ENCODE data around the gene PNPLA7. TPM values are rescaled to one million over a fixed set of nuclear protein-coding genes. Genes with fewer than 3 reads are reported as not detected.

PNPLA7 gene
- total and polyA plus RNA-seq, 11 donors: 0.78 to 10.1 (median 7.6) TPM

DNA sequence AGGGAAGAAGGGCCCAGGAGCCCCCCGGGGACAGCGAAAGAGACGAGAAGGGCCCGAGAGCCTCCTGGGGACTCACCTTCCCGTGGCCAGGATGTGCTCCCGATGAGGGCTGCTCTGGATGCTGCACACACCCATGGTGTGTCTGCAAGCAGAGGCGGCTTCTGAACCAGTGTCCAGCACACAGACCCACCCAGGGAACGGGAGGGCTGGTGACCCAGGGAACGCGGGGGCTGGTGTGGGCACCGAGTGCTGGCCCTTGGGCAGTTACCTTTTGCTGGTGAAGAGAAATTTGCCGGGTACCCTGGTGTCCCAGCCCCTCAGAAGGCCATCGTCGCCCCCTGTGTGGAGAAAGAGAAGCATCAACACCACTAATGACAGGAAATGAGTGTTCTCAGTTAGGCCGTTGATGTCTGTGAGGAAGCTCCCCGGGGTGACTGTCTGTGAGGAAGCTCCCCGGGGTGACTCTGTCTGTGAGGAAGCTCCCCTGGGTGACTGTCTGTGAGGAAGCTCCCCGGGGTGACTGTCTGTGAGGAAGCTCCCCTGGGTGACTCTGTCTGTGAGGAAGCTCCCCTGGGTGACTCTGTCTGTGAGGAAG, 14.7 kb upstream of the PNPLA7 start:
- Histone ChIP-seq H3K27ac (no peak overlapping the region), H3K4me3 (no peak overlapping the region), H3K4me1 (no peaks in the 10 kb centered on the region), H3K36me3 (peaks cover 0 to 46% (median 42%) of the 10 kb centered on the region in 9 donors), H3K9me3 (no peaks in the 10 kb centered on the region), H3K27me3 (no peaks in the 10 kb centered on the region)
- peak in 1 of 5 donors; percentile 47 for DNase-seq
- no peak for ATAC-seq
- WGBS, 4 donors: 81 to 95% (median 84%) methylated on average over 13 to 18 of the region's 18 CpGs
- intact Hi-C loops (cut with DNase I): no loop called here
- TF ChIP-seq POLR2A (IDR thresholded peaks at IDR 0.05): no peak
- TF ChIP-seq, protein P1, sequence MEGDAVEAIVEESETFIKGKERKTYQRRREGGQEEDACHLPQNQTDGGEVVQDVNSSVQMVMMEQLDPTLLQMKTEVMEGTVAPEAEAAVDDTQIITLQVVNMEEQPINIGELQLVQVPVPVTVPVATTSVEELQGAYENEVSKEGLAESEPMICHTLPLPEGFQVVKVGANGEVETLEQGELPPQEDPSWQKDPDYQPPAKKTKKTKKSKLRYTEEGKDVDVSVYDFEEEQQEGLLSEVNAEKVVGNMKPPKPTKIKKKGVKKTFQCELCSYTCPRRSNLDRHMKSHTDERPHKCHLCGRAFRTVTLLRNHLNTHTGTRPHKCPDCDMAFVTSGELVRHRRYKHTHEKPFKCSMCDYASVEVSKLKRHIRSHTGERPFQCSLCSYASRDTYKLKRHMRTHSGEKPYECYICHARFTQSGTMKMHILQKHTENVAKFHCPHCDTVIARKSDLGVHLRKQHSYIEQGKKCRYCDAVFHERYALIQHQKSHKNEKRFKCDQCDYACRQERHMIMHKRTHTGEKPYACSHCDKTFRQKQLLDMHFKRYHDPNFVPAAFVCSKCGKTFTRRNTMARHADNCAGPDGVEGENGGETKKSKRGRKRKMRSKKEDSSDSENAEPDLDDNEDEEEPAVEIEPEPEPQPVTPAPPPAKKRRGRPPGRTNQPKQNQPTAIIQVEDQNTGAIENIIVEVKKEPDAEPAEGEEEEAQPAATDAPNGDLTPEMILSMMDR (IDR thresholded peaks at IDR 0.05): no peak

DNA sequence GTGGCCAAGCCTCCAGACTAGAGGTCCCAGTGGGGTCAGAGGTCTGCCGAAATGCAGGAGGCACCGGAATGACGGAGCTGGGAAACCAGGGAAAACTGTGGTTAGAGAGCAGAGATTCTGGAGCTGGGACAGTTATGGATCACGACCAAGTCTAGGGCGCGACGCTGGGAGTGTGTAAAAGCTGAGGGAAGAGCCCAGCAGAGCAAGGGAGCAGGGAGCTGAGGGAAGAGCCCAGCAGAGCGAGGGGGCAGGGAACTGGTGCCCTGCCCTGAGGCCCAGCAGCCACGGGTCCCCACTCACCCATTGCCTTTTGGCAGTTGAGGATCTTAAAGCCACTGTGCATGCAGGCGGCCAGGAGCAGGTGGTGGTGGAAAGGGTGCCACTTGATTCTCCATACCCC, 13.9 kb upstream of the PNPLA7 start:
- peak in 1 of 4 donors; percentile 24 for ATAC-seq
- no peak overlapping the region for H3K4me3 ChIP-seq
- peaks cover 0 to 53% (median 47%) of the 10 kb centered on the region in 9 donors for H3K36me3 ChIP-seq
- no peaks in the 10 kb centered on the region for H3K9me3 ChIP-seq
- H3K27me3 ChIP-seq: no peaks in the 10 kb centered on the region
- TF ChIP-seq POLR2A (IDR thresholded peaks at IDR 0.05): no peak
- TF ChIP-seq, protein P1 (IDR thresholded peaks at IDR 0.05): no peak
- DNase-seq: no peak
- no peaks in the 10 kb centered on the region for H3K4me1 ChIP-seq
- 91 to 92% (median 91%) methylated on average over 10 of the region's 10 CpGs for WGBS, 4 donors
- intact Hi-C loops (cut with DNase I): no loop called here
- H3K27ac ChIP-seq: no peak overlapping the region

DNA sequence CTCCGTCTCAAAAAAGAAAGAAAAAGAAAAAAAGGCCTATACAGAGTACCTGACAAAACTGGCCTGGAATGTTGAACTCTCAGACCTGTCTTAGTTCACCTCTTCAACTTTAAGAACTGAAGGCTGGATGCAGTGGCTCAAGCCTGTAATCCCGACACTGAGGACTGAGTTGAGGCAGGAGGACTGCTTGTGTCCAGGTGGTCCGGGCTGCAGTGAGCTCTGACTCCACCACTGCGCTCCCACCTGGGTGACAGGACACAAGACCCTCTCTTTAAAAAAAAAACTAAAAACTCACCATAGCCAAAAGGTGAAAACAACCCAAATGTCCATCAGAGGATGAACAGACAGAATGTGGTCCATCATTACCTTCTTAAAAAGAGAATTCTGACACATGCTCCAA, 7.9 kb upstream of the PNPLA7 start:
- Histone ChIP-seq H3K4me1 (peaks cover 0 to 5% (median 0%) of the 10 kb centered on the region in 12 donors), H3K27ac (no peak overlapping the region), H3K27me3 (no peaks in the 10 kb centered on the region), H3K9me3 (no peaks in the 10 kb centered on the region), H3K4me3 (no peak overlapping the region), H3K36me3 (peaks cover 0 to 85% (median 73%) of the 10 kb centered on the region in 9 donors)
- DNase-seq (no peak), ATAC-seq (no peak)
- intact Hi-C loops (cut with DNase I): no loop called here
- 92 to 98% (median 95%) methylated on average over 4 of the region's 4 CpGs for WGBS, 4 donors
- TF ChIP-seq POLR2A (IDR thresholded peaks at IDR 0.05): no peak
- TF ChIP-seq, protein P1 (IDR thresholded peaks at IDR 0.05): no peak

DNA sequence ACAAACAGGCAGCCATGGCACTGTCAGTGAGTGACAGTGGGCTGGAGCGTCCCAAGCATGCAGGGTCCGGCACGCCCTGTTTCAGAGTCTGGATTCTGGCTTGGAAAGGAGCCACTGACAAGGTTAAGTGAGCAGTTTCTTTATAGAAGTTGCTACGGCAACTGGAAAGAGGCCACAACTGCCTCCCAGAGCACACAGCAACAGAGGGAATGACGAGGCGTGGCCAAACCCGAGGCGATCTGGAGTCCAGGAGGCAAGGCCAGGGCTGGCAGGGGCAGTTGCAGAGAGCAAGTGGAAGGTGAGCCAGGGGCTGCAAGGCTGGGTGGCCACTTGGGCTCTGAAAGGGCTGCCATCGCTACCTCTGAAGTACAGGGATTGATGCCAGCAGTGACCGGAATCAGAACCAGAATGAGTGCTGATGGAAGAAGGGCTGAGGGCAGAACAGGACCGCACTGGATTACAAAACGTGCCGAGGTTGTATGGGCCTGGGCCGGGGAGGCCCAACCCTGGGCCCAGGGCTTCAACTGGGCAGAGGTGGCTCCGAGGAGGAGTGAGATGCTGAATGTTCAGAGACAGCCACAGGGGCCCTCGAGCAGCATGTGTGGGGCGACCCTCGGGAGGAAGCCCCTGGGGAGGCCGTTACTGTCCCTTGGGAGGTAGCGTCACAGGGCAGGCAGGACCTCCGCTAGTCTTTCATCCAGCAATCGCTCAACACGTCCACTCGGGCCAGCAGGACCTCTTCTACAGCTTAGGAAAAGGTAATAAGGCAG, 6.1 kb upstream of the PNPLA7 start:
- no peak for TF ChIP-seq POLR2A (IDR thresholded peaks at IDR 0.05)
- TF ChIP-seq, protein P1 (IDR thresholded peaks at IDR 0.05): no peak
- 77 to 79% (median 78%) methylated on average over 23 to 24 of the region's 24 CpGs for WGBS, 4 donors
- Histone ChIP-seq H3K27me3 (no peaks in the 10 kb centered on the region), H3K36me3 (peaks cover 0 to 71% (median 59%) of the 10 kb centered on the region in 9 donors), H3K27ac (peak overlapping the region in 3 of 12 donors; percentile 12 to 58 (median 25)), H3K4me3 (no peak overlapping the region), H3K9me3 (no peaks in the 10 kb centered on the region), H3K4me1 (peaks cover 0 to 16% (median 6%) of the 10 kb centered on the region in 12 donors)
- DNase-seq (peak in 3 of 5 donors; percentile 53 to 61 (median 56)), ATAC-seq (peak in 2 of 4 donors; percentile 19 to 21)
- intact Hi-C loops (cut with DNase I): no loop called here
